Stimulated activated CD4-positive, alpha-beta T cell treated with anti-CD3 and anti-CD28 coated beads, Interleukin-4, amount 100 ng/mL, for 1 hour (primary cell): Measurements from ENCODE around the gene TRNT1.
A peak's percentile ranks its signal among the peaks of the same experiment; 100 is the strongest.

Source experiments
- DNase-seq: peaks from one replicate; pipeline ENCODE4 v3.0.0-alpha.2; 2020

TRNT1 gene

DNA sequence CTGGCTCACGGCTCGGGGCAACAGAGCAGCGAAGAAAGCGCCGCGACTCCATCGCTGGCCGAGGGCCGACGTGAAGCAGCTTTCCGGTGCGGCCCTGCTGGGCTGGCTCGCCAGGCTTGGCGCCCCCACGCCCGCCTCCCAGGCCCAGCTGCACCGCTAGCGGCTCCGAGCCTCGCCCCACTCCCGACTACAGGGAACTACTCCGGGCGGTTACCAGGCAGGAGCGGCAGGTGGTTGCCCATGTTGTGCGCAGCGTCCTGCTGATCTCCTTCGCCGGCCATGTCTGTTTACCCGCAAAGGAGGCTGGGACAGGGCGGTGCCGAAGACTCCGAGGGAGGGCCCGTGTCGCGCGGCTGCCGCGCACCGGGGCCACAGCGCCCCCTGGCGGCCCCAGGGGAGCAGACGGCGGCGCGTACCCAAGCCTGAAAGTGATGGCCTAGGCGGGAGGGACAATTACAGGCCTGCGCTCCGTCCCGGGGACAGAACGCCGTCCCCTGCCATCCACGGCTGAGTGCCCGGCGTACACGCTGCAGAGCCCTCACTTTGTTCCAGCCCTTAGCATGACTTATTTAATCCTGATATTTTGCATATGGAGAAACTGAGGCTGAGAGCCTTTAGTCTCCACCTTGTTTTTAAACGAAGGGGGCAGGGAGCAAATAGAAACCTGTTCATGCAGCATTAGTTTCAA is 52.8 kb downstream of the TRNT1 start, which contains the start of gene CRBN:
Gene CRBN, minus strand, starts transcription at position 285 of the 688 bp plus-strand sequence. Its CDS starts 4 bp downstream, at position 281.
- DNase-seq, result peak; percentile 86

DNA sequence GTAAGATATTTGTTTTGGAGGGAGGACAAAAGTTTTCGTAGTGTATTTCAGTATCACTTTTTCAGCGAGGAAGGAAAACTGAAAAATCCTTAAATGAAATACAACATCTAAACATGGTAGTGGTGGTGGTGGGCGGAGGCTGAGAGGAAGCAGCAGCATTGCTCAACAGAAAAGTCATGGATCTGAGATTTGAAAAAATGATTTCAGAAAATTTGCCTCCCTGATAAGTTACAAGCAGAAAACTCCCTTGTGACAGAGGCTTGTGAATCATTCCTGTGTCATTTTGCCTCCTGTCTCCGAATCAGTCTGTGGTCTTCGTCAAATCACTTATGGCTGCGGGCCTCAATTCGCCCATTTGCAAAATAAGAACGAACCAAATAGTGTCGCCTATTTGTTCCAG is 53.7 kb downstream of the TRNT1 start:
- DNase-seq, result no peak

DNA sequence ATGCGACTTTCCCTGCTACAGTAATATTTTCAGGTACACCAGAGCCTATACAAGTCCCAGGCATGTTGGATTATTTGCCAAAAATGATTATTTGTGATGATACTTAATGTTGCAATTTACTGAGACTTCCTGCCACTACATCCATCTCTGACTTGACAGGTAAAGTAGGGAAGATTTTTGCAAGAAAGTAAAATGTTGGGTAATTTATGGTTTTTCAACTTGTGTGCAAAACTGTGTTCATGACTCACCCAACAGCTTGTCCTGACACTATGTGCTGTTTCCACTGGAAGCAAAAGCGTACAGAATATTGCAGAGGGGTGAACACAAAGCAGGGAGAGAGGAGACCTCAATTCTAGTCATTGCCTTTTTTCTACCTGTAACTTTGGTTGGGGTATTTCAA is 58.1 kb downstream of the TRNT1 start:
- DNase-seq, result no peak

DNA sequence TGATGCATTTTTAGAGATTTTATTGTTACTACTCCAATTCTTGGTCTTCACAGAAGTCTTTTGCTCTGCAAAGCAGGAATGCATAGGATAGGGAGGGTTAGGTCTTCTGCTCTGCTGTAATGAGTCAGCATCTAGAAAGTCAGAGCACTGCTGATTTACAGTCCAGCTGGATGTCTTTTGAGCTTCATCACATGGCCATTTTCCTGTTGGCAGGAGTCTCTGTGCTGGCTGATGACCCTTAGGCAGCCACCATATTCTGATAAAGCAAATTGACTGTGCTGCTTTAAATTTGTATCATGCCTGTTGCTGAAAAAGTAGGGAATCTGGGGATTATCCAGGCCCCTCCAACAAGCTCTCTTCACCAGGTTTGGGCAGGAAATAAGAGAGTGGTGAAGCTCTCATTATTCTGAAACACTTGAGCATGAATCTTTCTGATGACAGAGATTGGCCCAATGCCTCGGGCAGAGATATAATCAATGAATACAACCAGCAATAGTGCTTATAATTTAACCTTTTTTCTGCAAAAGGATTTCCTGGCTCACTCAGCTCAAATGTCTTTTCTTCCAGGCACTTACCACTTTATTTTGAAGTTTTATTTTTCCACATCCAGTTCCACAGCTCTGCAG is 62.5 kb downstream of the TRNT1 start:
- no peak for DNase-seq

DNA sequence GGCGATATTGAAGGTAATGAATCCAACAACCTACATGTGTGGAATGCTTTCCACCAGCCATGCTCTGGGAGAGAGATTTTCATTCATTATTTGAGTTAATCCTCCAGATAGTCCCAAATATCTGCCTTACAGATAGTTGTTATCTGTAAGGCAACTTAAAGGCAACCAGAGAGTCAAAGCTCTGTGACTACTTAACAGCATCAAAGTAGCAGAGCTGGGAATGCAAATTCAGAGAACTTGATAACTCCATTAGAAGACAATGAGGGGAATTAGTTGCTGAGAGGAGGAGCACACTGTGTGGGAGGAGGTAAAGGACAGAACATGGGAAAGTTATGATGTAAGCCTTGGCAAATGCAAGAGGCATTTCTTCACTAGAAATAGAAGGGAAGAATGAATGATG is 63.2 kb downstream of the TRNT1 start:
- no peak for DNase-seq

DNA sequence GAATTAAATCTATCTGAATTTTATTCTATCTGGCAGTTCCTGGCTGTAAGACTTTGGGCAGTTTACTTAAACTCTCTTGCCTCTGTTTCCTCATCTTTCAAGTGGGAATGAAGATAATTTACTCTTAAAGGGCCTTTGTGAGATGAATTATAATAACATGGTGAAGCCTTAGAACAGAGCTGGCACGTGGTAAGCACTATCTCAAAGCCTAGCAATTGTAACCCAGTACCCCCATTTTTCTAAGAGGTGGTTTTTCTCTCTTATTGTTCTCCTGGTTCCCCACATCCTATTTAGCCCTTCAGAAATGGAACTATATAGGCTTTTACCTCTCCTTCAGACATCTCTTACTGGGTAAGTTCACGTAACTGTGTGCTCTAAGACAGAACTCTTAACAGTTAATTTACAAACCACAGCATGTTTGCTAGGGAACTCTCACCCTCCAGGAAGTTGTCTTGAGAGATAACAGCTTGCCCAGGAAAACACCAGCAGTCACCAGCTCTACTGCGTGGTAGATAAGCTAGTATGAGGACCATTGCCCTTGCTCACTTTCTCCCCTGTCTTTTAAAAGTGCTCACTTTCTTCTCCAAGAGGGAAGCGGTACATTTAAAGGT is 65.0 kb downstream of the TRNT1 start:
- DNase-seq, result no peak

DNA sequence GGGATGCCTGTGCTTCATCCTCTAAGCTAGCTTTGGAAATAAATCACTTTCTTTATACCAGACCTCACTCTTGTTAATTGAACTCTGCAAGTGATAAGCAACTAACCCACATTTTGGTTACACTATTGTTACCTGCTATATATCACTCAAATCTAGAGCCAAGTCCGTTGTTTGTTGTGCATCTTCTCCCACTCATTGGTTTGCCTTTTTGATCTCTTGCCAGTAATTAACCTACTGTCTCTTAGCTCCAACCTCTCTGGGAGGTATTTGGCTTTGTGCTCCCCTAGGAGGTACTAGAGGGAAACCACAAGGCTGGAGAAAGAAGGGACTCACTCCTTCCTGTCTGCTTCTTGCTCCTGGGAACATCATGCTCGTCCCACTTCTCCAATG is 65.5 kb downstream of the TRNT1 start:
- no peak for DNase-seq

DNA sequence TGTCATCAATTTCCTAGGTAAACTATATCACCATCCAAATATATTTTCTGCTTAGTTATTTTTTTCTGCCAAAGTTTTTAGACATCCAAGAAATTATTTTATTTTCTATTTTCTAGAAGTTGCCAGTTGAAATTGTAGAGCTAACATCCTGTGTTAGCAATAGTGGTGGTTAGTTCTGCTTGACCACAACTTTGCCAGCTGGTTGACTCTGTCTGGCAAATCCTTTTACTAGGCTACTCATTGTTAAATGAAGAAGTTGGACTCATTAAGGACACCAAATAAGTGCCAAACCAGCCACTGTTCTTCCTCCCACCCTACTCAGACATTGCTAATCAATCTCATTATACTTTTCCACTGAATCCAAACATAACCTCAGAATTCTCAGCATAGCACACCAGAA is 68.1 kb downstream of the TRNT1 start:
- DNase-seq, result no peak

DNA sequence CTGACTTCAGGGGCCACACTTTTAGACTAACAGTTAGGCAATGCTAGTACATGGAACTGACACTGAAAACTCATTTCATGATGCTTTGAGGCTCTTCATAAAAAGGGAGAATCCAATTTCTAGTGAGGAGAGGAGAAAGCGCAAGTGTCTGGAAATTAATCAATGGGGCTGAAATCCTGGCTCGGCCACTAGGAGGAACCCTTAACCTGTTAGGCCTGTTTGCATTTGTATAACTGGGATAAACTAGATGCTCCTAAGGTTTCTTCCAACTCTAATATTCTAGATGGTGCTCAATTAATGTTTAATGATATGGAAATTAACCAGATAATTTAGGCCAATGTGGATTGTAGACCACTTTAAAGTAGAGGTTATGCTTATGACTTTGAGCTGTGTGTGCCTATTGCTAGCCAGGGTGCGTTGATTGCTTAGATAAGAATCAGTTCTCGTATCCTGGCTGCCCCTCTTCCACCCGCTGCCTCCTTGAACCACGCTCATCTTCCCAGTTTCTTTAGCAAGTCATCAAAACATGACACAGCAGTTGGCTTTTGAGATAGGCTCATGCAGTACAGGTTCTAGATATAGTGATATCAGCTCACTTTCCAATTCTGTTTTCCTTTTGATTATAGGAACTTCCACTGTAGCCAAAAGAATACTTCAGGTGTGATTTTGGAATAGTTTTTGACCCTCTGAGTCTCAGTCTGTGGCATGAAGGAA is 69.6 kb downstream of the TRNT1 start:
- no peak for DNase-seq
